Spleen (tissue), 11 donors: ENCODE data around the gene ALOX12B. TPM values are rescaled to one million over a fixed set of nuclear protein-coding genes. Genes with fewer than 3 reads are reported as not detected.
"Not testable (repeated sequence)": the region's sequence is repeated elsewhere in the genome, so short reads cannot be mapped to it uniquely, and the experiment has no call there.

Experiments
- DNase-seq: peaks from one replicate; pipeline ENCODE4 v3.0.0-alpha.2; 2020
- H3K27ac ChIP-seq, 8 donors: fragments of 200-600 bp; sonication (generic) in 7 of 8; 1 replicate in 4 of 8; 2 replicates in 4 of 8; pipeline versions ENCODE4 v1.5.0 to v1.8.0; 2016 to 2021; ENCODE audit warnings: inconsistent platforms in 4 of 8, mild to moderate bottlenecking in 4 of 8, moderate library complexity in 1 of 8
- H3K27me3 ChIP-seq, 7 donors: fragments of 200-600 bp; sonication (generic) in 6 of 7; replicated peaks in 1 of 7; 1 replicate in 4 of 7; 2 replicates in 3 of 7; pipeline versions ENCODE4 v1.5.0 to v1.8.0; 2016 to 2021; ENCODE audit warnings: inconsistent platforms in 3 of 7, mild to moderate bottlenecking in 1 of 7
- H3K36me3 ChIP-seq, 6 donors: fragments of 200-600 bp; sonication (generic) in 5 of 6; 1 replicate in 4 of 6; 2 replicates in 2 of 6; pipeline versions ENCODE4 v1.5.0 to v1.8.0; 2016 to 2021; ENCODE audit warnings: inconsistent platforms in 2 of 6
- H3K4me1 ChIP-seq, 6 donors: fragments of 200-600 bp; sonication (generic) in 5 of 6; 1 replicate in 3 of 6; 2 replicates in 3 of 6; pipeline versions ENCODE4 v1.5.0 to v1.8.0; 2016 to 2021; ENCODE audit warnings: inconsistent platforms in 3 of 6
- H3K4me3 ChIP-seq, 8 donors: fragments of 200-600 bp; sonication (generic) in 7 of 8; 1 replicate in 4 of 8; 2 replicates in 4 of 8; pipeline versions ENCODE4 v1.5.0 to v1.8.0; 2016 to 2021; ENCODE audit warnings: inconsistent platforms in 4 of 8, mild to moderate bottlenecking in 4 of 8, moderate library complexity in 2 of 8
- H3K9me3 ChIP-seq, 8 donors: fragments of 200-600 bp; sonication (generic) in 7 of 8; 1 replicate in 4 of 8; 2 replicates in 4 of 8; pipeline versions ENCODE4 v1.5.0 to v1.8.0; 2016 to 2021; ENCODE audit warnings: inconsistent platforms in 4 of 8
- POLR2A ChIP-seq, 3 donors: fragments of 450-650 bp; IDR thresholded peaks; one replicate each; pipeline ENCODE4 v1.5.1; 2017; ENCODE audit warnings: antibody characterized with exemption in 3 of 3, mild to moderate bottlenecking in 1 of 3
- POLR2AphosphoS5 ChIP-seq, 3 donors: sonication (generic); formaldehyde crosslinking; IDR thresholded peaks; one replicate each; pipeline ENCODE4 v1.5.1; 2017; ENCODE audit warnings: antibody characterized with exemption in 3 of 3
- WGBS, 5 donors: extraction: QIAGEN DNeasy Blood & Tissue Kit in 3 of 5; methylation state at CpG; one replicate each; pipeline versions ENCODE4 v1.1.5 to v1.1.7; 2013 to 2018; 5-methylcytosine and 5-hydroxymethylcytosine counted together
- intact Hi-C: fragments of 100-400 bp; cut with DNase I; formaldehyde crosslinking; loops from one replicate; pipeline ENCODE4 v1.15.0; 2023; ENCODE audit warnings: low total_unique reads
- polyA plus RNA-seq, 3 donors: library from polyadenylated mRNA; stranded (reverse); fragments of 200-250 nt; gene quantifications; one replicate each; pipeline ENCODE4 v1.2.1, GENCODE V29; 2013
- total RNA-seq, 7 donors: library from RNA; depleted of rRNA in 3 of 7; stranded (reverse); fragments of >200 nt in 3 of 7; fragmentation: NEBNext Ultra II Directional in 4 of 7; extraction: Animal tissue kit (Norgen Biotek cat#: 25700) in 4 of 7; gene quantifications; one replicate each; pipeline versions ENCODE4 v1.1.0 to v1.2.1, GENCODE V29; 2016 to 2021
- TF ChIP-seq, protein P1 (sequence below), 11 experiments: fragments of 200-600 bp in 7 of 11; fragments of 450-650 bp in 4 of 11; sonication (generic) in 4 of 11; IDR thresholded peaks in 8 of 11; conservative IDR thresholded peaks in 3 of 11; 1 replicate in 7 of 11; 2 replicates in 4 of 11; pipeline versions ENCODE4 v1.4.0 to v1.8.0; 2016 to 2021; ENCODE audit warnings: antibody characterized with exemption in 11 of 11, inconsistent platforms in 4 of 11, mild to moderate bottlenecking in 1 of 11
- donor health status: healthy with polysubstance abuse.
- donor health status: DM: no; HTN: no; CAD: no; lungs with moderate emphysema.
- donor health status: DM: no; HTN: no; CAD: no.
- donor health status: Bipolar disorder and iron deficiency.
- donor health status: healthy.
- donor health status: DM: no; HTN: no; CAD: no.
- donor health status: DM: yes; HTN: yes; CAD: no.

ALOX12B gene
- total and polyA plus RNA-seq, 10 donors = 0.47 to 1.3 (median 0.86) TPM; not detected in 4

DNA sequence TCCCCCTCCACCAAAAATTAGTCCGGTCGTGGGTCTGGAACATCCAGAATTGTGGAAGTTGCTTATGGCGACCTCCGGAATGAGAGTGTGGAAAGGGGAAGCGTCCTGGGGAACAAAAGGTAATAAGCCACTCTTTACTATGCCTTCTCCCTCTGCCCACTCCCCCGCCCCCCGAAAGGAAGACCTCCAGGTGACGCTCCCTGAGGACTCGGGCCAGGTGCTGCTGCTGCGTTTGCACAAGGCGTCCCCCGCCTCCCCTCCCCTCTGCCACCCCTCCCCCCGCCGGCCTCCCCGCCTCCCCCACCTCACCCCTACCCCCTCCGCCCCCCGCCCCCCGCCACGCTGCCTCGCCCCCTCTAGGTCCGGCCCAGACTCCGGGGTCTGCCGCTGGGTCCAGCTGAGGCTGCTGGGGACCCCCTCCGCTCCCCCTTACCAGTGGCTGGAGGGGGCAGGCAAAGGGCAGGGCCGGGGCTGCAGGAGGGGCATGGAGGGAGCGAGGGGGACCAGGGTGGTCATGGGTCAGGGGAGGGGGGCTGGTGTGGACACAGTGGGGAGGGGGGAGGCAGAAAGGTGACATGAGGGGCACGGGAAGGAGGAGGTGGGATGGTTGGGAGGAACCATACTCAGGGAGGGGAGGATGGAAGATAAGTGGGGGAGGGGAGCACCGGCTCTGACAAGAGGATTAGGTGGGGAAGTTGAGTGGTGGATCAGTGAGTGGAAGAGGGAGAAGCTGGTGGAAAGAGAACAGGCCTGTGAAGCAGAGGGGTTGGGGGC is 23.6 kb downstream of the ALOX12B start:
- Histone ChIP-seq H3K36me3 (no peaks in the 10 kb centered on the region), H3K4me3 (no peak overlapping the region), H3K27ac (no peak overlapping the region), H3K9me3 (no peaks in the 10 kb centered on the region), H3K27me3 (peaks cover 0 to 78% (median 57%) of the 10 kb centered on the region in 7 donors), H3K4me1 (peaks cover 0 to 23% (median 0%) of the 10 kb centered on the region in 6 donors)
- intact Hi-C loops = no loop called here
- peak; percentile 36 for DNase-seq
- 7 to 23% (median 10%) methylated on average over 13 to 26 of the region's 28 CpGs for WGBS, 5 donors
- TF ChIP-seq POLR2AphosphoS5 (IDR thresholded peaks at IDR 0.05) (no peak), POLR2A (IDR thresholded peaks at IDR 0.05) (no peak)
- TF ChIP-seq, protein P1, sequence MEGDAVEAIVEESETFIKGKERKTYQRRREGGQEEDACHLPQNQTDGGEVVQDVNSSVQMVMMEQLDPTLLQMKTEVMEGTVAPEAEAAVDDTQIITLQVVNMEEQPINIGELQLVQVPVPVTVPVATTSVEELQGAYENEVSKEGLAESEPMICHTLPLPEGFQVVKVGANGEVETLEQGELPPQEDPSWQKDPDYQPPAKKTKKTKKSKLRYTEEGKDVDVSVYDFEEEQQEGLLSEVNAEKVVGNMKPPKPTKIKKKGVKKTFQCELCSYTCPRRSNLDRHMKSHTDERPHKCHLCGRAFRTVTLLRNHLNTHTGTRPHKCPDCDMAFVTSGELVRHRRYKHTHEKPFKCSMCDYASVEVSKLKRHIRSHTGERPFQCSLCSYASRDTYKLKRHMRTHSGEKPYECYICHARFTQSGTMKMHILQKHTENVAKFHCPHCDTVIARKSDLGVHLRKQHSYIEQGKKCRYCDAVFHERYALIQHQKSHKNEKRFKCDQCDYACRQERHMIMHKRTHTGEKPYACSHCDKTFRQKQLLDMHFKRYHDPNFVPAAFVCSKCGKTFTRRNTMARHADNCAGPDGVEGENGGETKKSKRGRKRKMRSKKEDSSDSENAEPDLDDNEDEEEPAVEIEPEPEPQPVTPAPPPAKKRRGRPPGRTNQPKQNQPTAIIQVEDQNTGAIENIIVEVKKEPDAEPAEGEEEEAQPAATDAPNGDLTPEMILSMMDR (IDR thresholded peaks at IDR 0.05 in 8 of 11, conservative IDR thresholded peaks at IDR 0.05 in 3 of 11) = no peak

- DNase-seq = no peak
- WGBS, 5 donors = 26 to 51% (median 36%) methylated on average over 15 of the region's 15 CpGs
- intact Hi-C loops = no loop called here
- Histone ChIP-seq H3K4me3 (no peak overlapping the region), H3K27ac (no peak overlapping the region), H3K27me3 (peaks cover 0 to 88% (median 62%) of the 10 kb centered on the region in 7 donors), H3K9me3 (no peaks in the 10 kb centered on the region), H3K36me3 (no peaks in the 10 kb centered on the region), H3K4me1 (peaks cover 0 to 17% (median 1%) of the 10 kb centered on the region in 6 donors)
- no peak for TF ChIP-seq POLR2AphosphoS5 (IDR thresholded peaks at IDR 0.05)
- TF ChIP-seq POLR2A (IDR thresholded peaks at IDR 0.05) = no peak
- TF ChIP-seq, protein P1 (IDR thresholded peaks at IDR 0.05 in 8 of 11, conservative IDR thresholded peaks at IDR 0.05 in 3 of 11) = no peak
Observed at GRCh38 chr17:8062807-8063483, 24.6 kb downstream of the ALOX12B start.

DNA sequence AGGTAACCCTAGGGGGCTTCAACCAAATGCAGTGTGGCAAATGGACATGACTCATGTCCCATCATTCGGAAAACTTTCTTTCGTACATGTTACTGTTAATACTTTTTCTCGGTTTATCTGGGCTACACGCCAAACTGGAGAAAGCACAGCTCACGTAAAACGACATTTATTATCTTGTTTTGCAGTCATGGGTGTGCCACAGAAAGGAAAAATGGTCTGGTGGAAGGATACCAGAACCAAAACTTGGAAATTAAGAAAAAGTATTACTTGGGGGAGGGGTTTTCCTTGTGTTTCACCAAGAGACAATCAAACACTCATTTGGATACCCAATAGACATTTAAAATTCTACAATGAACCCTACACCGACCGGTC is 25.1 kb downstream of the ALOX12B start:
- Histone ChIP-seq H3K4me3 (no peak overlapping the region), H3K27ac (no peak overlapping the region), H3K9me3 (no peaks in the 10 kb centered on the region), H3K27me3 (peaks cover 0 to 92% (median 64%) of the 10 kb centered on the region in 7 donors), H3K36me3 (no peaks in the 10 kb centered on the region), H3K4me1 (peaks cover 0 to 22% (median 6%) of the 10 kb centered on the region in 6 donors)
- DNase-seq = no peak
- 31 to 61% (median 53%) methylated on average over 8 of the region's 8 CpGs for WGBS, 5 donors
- TF ChIP-seq, protein P1 (IDR thresholded peaks at IDR 0.05 in 8 of 11, conservative IDR thresholded peaks at IDR 0.05 in 3 of 11) = no peak
- TF ChIP-seq POLR2AphosphoS5 (IDR thresholded peaks at IDR 0.05) = no peak
- TF ChIP-seq POLR2A (IDR thresholded peaks at IDR 0.05) = no peak
- intact Hi-C loops = no loop called here

DNA sequence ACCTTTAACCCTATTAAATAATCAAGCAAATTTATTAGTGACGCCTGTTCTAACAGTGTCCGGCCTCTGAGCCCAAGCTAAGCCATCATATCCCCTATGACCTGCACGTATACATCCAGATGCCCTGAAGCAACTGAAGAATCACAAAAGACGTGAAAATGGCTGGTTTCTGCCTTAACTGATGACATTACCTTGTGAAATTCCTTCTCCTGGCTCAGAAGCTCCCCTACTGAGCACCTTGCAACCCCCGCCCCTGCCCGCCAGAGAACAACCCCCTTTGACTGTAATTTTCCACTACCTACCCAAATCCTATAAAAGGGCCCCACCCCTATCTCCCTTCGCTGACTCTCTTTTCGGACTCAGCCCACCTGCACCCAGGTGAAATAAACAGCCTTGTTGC is 25.7 kb downstream of the ALOX12B start:
- H3K27ac ChIP-seq, H3K4me3 ChIP-seq, intact Hi-C loops, H3K9me3 ChIP-seq, H3K36me3 ChIP-seq: not testable (repeated sequence)
- Histone ChIP-seq H3K27me3 (peaks cover 0 to 92% (median 64%) of the 10 kb centered on the region in 7 donors), H3K4me1 (peaks cover 0 to 28% (median 12%) of the 10 kb centered on the region in 6 donors)
- peak; percentile 4 for DNase-seq
- WGBS, 5 donors = 62 to 77% (median 73%) methylated on average over 8 of the region's 8 CpGs
